ENCODE measurements around the gene AUH. TPM values are rescaled to one million over a fixed set of nuclear protein-coding genes. Genes with fewer than 3 reads are reported as not detected.
A peak's percentile ranks its signal among the peaks of the same experiment; 100 is the strongest.

Gene AUH
- total and polyA plus RNA-seq, 10 of the 15 experiments (the other 5 are each of a cell fraction or from before 2014, with no cell fraction given), result 1.7 to 7.3 (median 4.6) TPM

DNA sequence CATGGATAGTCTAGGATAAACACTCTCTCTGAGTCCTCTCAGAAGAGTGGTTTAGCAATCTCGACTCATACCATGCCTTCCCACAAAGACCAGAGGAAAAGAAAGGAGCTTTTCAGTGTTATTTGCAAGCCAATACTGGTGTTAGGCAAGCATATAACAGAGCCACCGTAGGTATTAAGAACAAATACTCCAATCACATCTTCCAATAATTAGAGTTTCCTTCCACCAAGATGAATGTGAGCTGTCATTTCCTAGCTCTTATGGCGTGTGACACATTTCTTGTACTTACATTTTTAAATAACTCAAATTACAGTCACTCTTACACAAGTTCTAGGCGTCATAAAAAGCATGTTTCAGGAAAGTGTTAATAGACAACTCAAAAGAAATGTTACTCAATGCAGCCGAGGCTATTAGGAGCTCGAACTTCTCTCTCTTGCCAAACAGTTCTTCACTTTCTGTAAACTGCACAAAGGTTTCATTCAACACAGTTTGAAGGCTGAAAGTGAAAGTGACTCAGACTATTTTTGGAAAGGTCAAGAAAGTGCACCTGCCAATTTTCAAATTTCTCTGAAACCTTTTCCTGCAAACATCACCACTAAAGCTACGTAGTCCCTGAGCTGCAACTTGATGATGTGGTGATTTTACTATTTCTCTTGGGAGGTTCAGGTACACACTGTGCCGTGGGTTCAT is 153.8 kb downstream of the AUH start (continued):
- TF ChIP-seq, protein P1, sequence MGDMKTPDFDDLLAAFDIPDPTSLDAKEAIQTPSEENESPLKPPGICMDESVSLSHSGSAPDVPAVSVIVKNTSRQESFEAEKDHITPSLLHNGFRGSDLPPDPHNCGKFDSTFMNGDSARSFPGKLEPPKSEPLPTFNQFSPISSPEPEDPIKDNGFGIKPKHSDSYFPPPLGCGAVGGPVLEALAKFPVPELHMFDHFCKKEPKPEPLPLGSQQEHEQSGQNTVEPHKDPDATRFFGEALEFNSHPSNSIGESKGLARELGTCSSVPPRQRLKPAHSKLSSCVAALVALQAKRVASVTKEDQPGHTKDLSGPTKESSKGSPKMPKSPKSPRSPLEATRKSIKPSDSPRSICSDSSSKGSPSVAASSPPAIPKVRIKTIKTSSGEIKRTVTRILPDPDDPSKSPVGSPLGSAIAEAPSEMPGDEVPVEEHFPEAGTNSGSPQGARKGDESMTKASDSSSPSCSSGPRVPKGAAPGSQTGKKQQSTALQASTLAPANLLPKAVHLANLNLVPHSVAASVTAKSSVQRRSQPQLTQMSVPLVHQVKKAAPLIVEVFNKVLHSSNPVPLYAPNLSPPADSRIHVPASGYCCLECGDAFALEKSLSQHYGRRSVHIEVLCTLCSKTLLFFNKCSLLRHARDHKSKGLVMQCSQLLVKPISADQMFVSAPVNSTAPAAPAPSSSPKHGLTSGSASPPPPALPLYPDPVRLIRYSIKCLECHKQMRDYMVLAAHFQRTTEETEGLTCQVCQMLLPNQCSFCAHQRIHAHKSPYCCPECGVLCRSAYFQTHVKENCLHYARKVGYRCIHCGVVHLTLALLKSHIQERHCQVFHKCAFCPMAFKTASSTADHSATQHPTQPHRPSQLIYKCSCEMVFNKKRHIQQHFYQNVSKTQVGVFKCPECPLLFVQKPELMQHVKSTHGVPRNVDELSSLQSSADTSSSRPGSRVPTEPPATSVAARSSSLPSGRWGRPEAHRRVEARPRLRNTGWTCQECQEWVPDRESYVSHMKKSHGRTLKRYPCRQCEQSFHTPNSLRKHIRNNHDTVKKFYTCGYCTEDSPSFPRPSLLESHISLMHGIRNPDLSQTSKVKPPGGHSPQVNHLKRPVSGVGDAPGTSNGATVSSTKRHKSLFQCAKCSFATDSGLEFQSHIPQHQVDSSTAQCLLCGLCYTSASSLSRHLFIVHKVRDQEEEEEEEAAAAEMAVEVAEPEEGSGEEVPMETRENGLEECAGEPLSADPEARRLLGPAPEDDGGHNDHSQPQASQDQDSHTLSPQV (IDR thresholded peaks at IDR 0.05), result no peak
- TF ChIP-seq, protein P2, sequence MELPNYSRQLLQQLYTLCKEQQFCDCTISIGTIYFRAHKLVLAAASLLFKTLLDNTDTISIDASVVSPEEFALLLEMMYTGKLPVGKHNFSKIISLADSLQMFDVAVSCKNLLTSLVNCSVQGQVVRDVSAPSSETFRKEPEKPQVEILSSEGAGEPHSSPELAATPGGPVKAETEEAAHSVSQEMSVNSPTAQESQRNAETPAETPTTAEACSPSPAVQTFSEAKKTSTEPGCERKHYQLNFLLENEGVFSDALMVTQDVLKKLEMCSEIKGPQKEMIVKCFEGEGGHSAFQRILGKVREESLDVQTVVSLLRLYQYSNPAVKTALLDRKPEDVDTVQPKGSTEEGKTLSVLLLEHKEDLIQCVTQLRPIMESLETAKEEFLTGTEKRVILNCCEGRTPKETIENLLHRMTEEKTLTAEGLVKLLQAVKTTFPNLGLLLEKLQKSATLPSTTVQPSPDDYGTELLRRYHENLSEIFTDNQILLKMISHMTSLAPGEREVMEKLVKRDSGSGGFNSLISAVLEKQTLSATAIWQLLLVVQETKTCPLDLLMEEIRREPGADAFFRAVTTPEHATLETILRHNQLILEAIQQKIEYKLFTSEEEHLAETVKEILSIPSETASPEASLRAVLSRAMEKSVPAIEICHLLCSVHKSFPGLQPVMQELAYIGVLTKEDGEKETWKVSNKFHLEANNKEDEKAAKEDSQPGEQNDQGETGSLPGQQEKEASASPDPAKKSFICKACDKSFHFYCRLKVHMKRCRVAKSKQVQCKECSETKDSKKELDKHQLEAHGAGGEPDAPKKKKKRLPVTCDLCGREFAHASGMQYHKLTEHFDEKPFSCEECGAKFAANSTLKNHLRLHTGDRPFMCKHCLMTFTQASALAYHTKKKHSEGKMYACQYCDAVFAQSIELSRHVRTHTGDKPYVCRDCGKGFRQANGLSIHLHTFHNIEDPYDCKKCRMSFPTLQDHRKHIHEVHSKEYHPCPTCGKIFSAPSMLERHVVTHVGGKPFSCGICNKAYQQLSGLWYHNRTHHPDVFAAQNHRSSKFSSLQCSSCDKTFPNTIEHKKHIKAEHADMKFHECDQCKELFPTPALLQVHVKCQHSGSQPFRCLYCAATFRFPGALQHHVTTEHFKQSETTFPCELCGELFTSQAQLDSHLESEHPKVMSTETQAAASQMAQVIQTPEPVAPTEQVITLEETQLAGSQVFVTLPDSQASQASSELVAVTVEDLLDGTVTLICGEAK (IDR thresholded peaks at IDR 0.05; ENCODE audit: borderline replicate concordance), result no peak; the same call in 1 of the 2 replicates
- TF ChIP-seq ZNF622 (IDR thresholded peaks at IDR 0.05) (no peak), JUND (IDR thresholded peaks at IDR 0.05; ENCODE audit: low read depth, low read length) (no peak), GATAD2B (conservative IDR thresholded peaks at IDR 0.05; ENCODE audit: low read depth) (no peak), CHD1 (IDR thresholded peaks at IDR 0.05; ENCODE audit: low read depth, low read length) (no peak), BMI1 (IDR thresholded peaks at IDR 0.05; ENCODE audit: borderline replicate concordance) (no peak), RCOR1 (conservative IDR thresholded peaks at IDR 0.05; ENCODE audit: low read depth, low read length) (peak; percentile 86; the same call in 1 of the 2 replicates), STAT3 (IDR thresholded peaks at IDR 0.05; ENCODE audit: low read depth, low read length) (peak; percentile 98; the same call in 1 of the 2 replicates)
- TF ChIP-seq, protein P3, sequence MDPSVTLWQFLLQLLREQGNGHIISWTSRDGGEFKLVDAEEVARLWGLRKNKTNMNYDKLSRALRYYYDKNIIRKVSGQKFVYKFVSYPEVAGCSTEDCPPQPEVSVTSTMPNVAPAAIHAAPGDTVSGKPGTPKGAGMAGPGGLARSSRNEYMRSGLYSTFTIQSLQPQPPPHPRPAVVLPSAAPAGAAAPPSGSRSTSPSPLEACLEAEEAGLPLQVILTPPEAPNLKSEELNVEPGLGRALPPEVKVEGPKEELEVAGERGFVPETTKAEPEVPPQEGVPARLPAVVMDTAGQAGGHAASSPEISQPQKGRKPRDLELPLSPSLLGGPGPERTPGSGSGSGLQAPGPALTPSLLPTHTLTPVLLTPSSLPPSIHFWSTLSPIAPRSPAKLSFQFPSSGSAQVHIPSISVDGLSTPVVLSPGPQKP (IDR thresholded peaks at IDR 0.05; ENCODE audit: low read depth, low read length), result no peak
- TF ChIP-seq, protein P4, sequence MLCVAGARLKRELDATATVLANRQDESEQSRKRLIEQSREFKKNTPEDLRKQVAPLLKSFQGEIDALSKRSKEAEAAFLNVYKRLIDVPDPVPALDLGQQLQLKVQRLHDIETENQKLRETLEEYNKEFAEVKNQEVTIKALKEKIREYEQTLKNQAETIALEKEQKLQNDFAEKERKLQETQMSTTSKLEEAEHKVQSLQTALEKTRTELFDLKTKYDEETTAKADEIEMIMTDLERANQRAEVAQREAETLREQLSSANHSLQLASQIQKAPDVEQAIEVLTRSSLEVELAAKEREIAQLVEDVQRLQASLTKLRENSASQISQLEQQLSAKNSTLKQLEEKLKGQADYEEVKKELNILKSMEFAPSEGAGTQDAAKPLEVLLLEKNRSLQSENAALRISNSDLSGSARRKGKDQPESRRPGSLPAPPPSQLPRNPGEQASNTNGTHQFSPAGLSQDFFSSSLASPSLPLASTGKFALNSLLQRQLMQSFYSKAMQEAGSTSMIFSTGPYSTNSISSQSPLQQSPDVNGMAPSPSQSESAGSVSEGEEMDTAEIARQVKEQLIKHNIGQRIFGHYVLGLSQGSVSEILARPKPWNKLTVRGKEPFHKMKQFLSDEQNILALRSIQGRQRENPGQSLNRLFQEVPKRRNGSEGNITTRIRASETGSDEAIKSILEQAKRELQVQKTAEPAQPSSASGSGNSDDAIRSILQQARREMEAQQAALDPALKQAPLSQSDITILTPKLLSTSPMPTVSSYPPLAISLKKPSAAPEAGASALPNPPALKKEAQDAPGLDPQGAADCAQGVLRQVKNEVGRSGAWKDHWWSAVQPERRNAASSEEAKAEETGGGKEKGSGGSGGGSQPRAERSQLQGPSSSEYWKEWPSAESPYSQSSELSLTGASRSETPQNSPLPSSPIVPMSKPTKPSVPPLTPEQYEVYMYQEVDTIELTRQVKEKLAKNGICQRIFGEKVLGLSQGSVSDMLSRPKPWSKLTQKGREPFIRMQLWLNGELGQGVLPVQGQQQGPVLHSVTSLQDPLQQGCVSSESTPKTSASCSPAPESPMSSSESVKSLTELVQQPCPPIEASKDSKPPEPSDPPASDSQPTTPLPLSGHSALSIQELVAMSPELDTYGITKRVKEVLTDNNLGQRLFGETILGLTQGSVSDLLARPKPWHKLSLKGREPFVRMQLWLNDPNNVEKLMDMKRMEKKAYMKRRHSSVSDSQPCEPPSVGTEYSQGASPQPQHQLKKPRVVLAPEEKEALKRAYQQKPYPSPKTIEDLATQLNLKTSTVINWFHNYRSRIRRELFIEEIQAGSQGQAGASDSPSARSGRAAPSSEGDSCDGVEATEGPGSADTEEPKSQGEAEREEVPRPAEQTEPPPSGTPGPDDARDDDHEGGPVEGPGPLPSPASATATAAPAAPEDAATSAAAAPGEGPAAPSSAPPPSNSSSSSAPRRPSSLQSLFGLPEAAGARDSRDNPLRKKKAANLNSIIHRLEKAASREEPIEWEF (IDR thresholded peaks at IDR 0.05; ENCODE audit: insufficient replicate concordance, low read depth, low read length), result no peak
- TF ChIP-seq, protein P5, sequence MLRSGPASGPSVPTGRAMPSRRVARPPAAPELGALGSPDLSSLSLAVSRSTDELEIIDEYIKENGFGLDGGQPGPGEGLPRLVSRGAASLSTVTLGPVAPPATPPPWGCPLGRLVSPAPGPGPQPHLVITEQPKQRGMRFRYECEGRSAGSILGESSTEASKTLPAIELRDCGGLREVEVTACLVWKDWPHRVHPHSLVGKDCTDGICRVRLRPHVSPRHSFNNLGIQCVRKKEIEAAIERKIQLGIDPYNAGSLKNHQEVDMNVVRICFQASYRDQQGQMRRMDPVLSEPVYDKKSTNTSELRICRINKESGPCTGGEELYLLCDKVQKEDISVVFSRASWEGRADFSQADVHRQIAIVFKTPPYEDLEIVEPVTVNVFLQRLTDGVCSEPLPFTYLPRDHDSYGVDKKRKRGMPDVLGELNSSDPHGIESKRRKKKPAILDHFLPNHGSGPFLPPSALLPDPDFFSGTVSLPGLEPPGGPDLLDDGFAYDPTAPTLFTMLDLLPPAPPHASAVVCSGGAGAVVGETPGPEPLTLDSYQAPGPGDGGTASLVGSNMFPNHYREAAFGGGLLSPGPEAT (IDR thresholded peaks at IDR 0.05; ENCODE audit: low read depth), result peak; percentile 57; the same call in 1 of the 2 replicates
